ENCODE results near the gene PDK3.

Gene PDK3

GRCh38 chrX:24466025-24466424, 939 bp downstream of the PDK3 start:
- TF ChIP-seq CTCF (IDR thresholded peaks at IDR 0.05), result no peak
- H3K27ac ChIP-seq, result peak overlapping the region; percentile 93 to 98
- no peaks in the 10 kb centered on the region for H3K9me3 ChIP-seq
- intact Hi-C loops (cut with DNase I; ENCODE audit: low total_unique reads), result no loop called here
- no peaks in the 10 kb centered on the region for H3K36me3 ChIP-seq
- no peak for DNase-seq
- H3K4me3 ChIP-seq, result peak overlapping the region; percentile 83 to 89
- H3K27me3 ChIP-seq, result no peaks in the 10 kb centered on the region
- H3K4me1 ChIP-seq, result peaks cover 0 to 40% (median 0%) of the 10 kb centered on the region in 4 donors

GRCh38 chrX:24468245-24468644, 3.2 kb downstream of the PDK3 start:
- TF ChIP-seq CTCF (IDR thresholded peaks at IDR 0.05), result no peak
- no peaks in the 10 kb centered on the region for H3K36me3 ChIP-seq
- H3K9me3 ChIP-seq, result no peaks in the 10 kb centered on the region
- H3K4me3 ChIP-seq, result peak overlapping the region; percentile 83 to 89
- H3K4me1 ChIP-seq, result peaks cover 0 to 59% (median 1%) of the 10 kb centered on the region in 4 donors
- DNase-seq, result peak; percentile 54 to 78
- H3K27me3 ChIP-seq, result no peaks in the 10 kb centered on the region
- peak overlapping the region; percentile 93 to 98 for H3K27ac ChIP-seq
- intact Hi-C loops (cut with DNase I; ENCODE audit: low total_unique reads), result no loop called here

- no peaks in the 10 kb centered on the region for H3K36me3 ChIP-seq
- peak overlapping the region; percentile 37 to 93 for H3K27ac ChIP-seq
- DNase-seq, result no peak
- H3K4me1 ChIP-seq, result peaks cover 0 to 84% (median 4%) of the 10 kb centered on the region in 4 donors
- H3K27me3 ChIP-seq, result no peaks in the 10 kb centered on the region
- peak overlapping the region in 1 of 2 donors; percentile 1 for H3K4me3 ChIP-seq
- H3K9me3 ChIP-seq, result no peaks in the 10 kb centered on the region
- no peak for TF ChIP-seq CTCF (IDR thresholded peaks at IDR 0.05)
- intact Hi-C loops (cut with DNase I; ENCODE audit: low total_unique reads), result no loop called here
Measured at GRCh38 chrX:24471808-24472207, 6.7 kb downstream of the PDK3 start.

- intact Hi-C loops (cut with DNase I; ENCODE audit: low total_unique reads), result no loop called here
- no peak for DNase-seq
- Histone ChIP-seq H3K27me3 (no peaks in the 10 kb centered on the region), H3K4me3 (no peak overlapping the region), H3K36me3 (no peaks in the 10 kb centered on the region), H3K27ac (peak overlapping the region in 1 of 2 donors; percentile 93), H3K9me3 (no peaks in the 10 kb centered on the region), H3K4me1 (peaks cover 0 to 88% (median 4%) of the 10 kb centered on the region in 4 donors)
- TF ChIP-seq CTCF (IDR thresholded peaks at IDR 0.05), result no peak
Measured at GRCh38 chrX:24475480-24475879, 10.4 kb downstream of the PDK3 start.

GRCh38 chrX:24478509-24478908, 13.4 kb downstream of the PDK3 start:
- Histone ChIP-seq H3K4me3 (no peak overlapping the region), H3K4me1 (peaks cover 0 to 88% (median 3%) of the 10 kb centered on the region in 4 donors), H3K27me3 (no peaks in the 10 kb centered on the region), H3K27ac (peak overlapping the region; percentile 22 to 41), H3K36me3 (no peaks in the 10 kb centered on the region), H3K9me3 (no peaks in the 10 kb centered on the region)
- TF ChIP-seq CTCF (IDR thresholded peaks at IDR 0.05), result no peak
- no peak for DNase-seq
- intact Hi-C loops (cut with DNase I; ENCODE audit: low total_unique reads), result no loop called here

- no peak for TF ChIP-seq CTCF (IDR thresholded peaks at IDR 0.05)
- H3K36me3 ChIP-seq, result no peaks in the 10 kb centered on the region
- DNase-seq, result peak in 1 of 2 donors; percentile 32
- H3K9me3 ChIP-seq, result no peaks in the 10 kb centered on the region
- peaks cover 0 to 91% (median 3%) of the 10 kb centered on the region in 4 donors for H3K4me1 ChIP-seq
- H3K27me3 ChIP-seq, result no peaks in the 10 kb centered on the region
- no peak overlapping the region for H3K4me3 ChIP-seq
- peak overlapping the region; percentile 41 to 57 for H3K27ac ChIP-seq
- intact Hi-C loops (cut with DNase I; ENCODE audit: low total_unique reads), result no loop called here
Measured at GRCh38 chrX:24479924-24480323, 14.8 kb downstream of the PDK3 start.

All from tibial artery (tissue), 4 donors.